ENCODE results near the gene ADGRF3.
"Not testable (repeated sequence)": the region's sequence is repeated elsewhere in the genome, so short reads cannot be mapped to it uniquely, and the experiment has no call there.

- not testable (repeated sequence) for TF ChIP-seq CTCF (conservative IDR thresholded peaks at IDR 0.05); EZH2 (IDR thresholded peaks at IDR 0.05; ENCODE audit: low read depth)
Measured at GRCh38 chr2:26369664-26370063, 23.1 kb upstream of the ADGRF3 start.
